ENCODE results near the gene PGM1. TPM values are rescaled to one million over a fixed set of nuclear protein-coding genes. Genes with fewer than 3 reads are reported as not detected.
"Not testable (repeated sequence)": the region's sequence is repeated elsewhere in the genome, so short reads cannot be mapped to it uniquely, and the experiment has no call there.

Gene PGM1
- total RNA-seq, result 32.9 TPM

- DNase-seq (ENCODE audit: low spot score), result peak; percentile 72
Measured at GRCh38 chr1:63593303-63593885, at the start of gene PGM1. PGM1 (plus strand) TSS chr1:63593411; CDS start chr1:63593489, 78 bp downstream.

- no peak for DNase-seq (ENCODE audit: low spot score)
Measured at GRCh38 chr1:63545780-63546179, 47.4 kb upstream of the PGM1 start.

GRCh38 chr1:63547621-63548294 is 45.5 kb upstream of the PGM1 start:
- no peak for DNase-seq (ENCODE audit: low spot score)

GRCh38 chr1:63548303-63548702 is 44.9 kb upstream of the PGM1 start:
- no peak for DNase-seq (ENCODE audit: low spot score)

- no peak for DNase-seq (ENCODE audit: low spot score)
Measured at GRCh38 chr1:63548877-63549276, 44.3 kb upstream of the PGM1 start.

- no peak for DNase-seq (ENCODE audit: low spot score)
Measured at GRCh38 chr1:63555480-63555879, 37.7 kb upstream of the PGM1 start.

GRCh38 chr1:63557365-63557987 is 35.7 kb upstream of the PGM1 start:
- no peak for DNase-seq (ENCODE audit: low spot score)

- no peak for DNase-seq (ENCODE audit: low spot score)
Measured at GRCh38 chr1:63559357-63559756, 33.9 kb upstream of the PGM1 start.

- no peak for DNase-seq (ENCODE audit: low spot score)
Measured at GRCh38 chr1:63563745-63564144, 29.5 kb upstream of the PGM1 start.

- no peak for DNase-seq (ENCODE audit: low spot score)
Measured at GRCh38 chr1:63569068-63569467, 24.1 kb upstream of the PGM1 start.

- no peak for DNase-seq (ENCODE audit: low spot score)
Measured at GRCh38 chr1:63569640-63570316, 23.4 kb upstream of the PGM1 start.

- DNase-seq (ENCODE audit: low spot score), result not testable (repeated sequence)
Measured at GRCh38 chr1:63572686-63573085, 20.5 kb upstream of the PGM1 start.

- DNase-seq (ENCODE audit: low spot score), result not testable (repeated sequence)
Measured at GRCh38 chr1:63574203-63574796, 18.9 kb upstream of the PGM1 start.

GRCh38 chr1:63575340-63575826 is 17.8 kb upstream of the PGM1 start:
- no peak for DNase-seq (ENCODE audit: low spot score)

GRCh38 chr1:63586326-63586725 is 6.9 kb upstream of the PGM1 start:
- DNase-seq (ENCODE audit: low spot score), result not testable (repeated sequence)

- no peak for DNase-seq (ENCODE audit: low spot score)
Measured at GRCh38 chr1:63590166-63590560, 3.0 kb upstream of the PGM1 start.

- no peak for DNase-seq (ENCODE audit: low spot score)
Measured at GRCh38 chr1:63592536-63593302, 492 bp upstream of the PGM1 start.

GRCh38 chr1:63593886-63594605 is 835 bp downstream of the PGM1 start:
- peak; percentile 78 for DNase-seq (ENCODE audit: low spot score)

- DNase-seq (ENCODE audit: low spot score), result no peak
Measured at GRCh38 chr1:63595435-63595834, 2.2 kb downstream of the PGM1 start.

- DNase-seq (ENCODE audit: low spot score), result no peak
Measured at GRCh38 chr1:63599799-63600198, 6.6 kb downstream of the PGM1 start.

GRCh38 chr1:63600248-63600647 is 7.0 kb downstream of the PGM1 start:
- no peak for DNase-seq (ENCODE audit: low spot score)

All from ureter (tissue), 1 donor.